Ecto neural progenitor cell (in vitro differentiated cells): ENCODE results near the gene PTPRZ1.

ENCODE experiments used
- DNase-seq: peaks from one replicate; pipeline ENCODE4 v3.0.0-alpha.2; 2018; ENCODE audit warnings: low spot score

PTPRZ1 gene

DNA sequence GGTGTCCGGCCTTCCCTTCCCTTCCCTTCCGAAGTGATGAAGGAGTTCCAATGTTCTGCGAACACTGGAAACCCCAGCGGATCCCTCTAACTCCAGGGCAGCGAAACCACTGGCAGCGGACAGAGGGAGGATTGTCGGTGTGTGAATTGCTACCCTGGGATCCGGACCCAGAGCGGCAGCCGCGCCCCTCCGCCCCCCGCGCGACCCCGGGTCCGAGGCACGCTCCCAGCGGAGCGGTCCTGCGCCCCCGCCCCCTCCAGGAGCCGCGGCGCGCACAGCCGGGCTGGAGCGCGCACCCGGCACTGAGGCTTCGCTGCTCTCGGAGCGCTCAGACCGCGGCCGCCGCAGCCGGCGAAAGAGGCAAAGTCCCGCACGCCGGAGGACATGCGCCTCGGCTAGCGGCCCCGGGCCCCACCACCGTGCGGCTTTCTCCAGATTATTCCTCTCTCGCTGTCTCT is at the start of gene PTPRZ1:
Gene PTPRZ1 (plus strand): TSS at position 331 of the 458 bp plus-strand sequence. CDS start 339 bp downstream, outside the sequence.
- DNase-seq: peak; percentile 89

DNA sequence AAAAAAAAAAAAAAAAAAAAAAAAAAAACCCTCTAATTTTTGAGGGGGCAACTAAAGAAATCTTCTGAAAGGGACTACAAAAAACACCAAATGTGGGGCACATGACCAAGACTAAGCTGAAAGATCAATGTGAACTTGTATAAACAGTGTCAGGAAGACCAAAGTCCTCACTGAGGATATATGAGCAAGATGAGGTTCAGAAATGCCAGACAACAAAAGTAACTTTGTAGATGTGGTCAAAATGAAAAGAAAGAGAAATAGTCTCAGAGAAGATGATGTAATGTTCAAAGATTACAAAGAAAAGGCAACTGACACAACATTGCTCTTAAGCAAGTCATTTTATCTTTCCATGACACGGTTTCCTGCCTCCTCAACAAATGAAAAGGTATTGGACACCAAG is 48.7 kb upstream of the PTPRZ1 start:
- DNase-seq: no peak

DNA sequence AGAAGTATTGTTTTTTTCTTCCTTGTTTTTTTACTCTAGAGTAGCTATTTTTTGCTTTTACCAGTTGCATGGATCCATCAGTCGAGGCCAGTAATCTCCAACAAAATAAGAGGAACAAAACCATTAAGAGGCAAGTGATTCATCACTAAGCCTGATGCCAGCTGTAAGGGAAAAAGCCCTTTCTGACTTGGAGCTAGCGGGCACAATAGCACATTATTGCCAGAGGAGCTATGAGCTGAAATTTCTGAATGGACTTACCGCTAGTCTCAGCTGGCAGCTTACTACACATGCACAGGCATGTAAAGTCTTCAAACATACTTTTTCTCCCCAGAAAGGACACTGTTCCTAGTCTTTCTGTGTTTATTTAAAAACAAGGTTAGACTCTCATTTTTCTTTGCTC is 41.6 kb upstream of the PTPRZ1 start:
- DNase-seq: no peak

- no peak for DNase-seq
Measured at GRCh38 chr7:121831801-121832200, 41.2 kb upstream of the PTPRZ1 start.

DNA sequence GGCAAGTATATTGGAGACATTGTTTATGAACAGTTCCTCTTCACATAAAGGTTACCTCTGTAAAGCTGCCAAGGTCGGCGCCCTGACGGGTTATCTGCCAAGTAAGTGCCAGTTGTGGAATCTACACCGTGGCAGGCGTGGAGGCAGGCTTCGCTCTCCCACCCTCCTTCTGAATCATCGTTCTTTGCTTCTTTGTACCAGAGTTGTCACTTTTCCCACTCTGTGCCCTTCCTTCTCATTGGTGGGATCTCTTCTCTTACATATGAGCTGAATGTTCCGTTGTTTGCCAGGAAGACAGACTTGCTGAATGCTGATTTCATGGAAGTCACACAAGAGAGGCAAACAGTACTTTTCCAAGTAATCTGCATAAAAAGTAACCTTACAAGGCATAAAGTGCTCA is 40.6 kb upstream of the PTPRZ1 start:
- DNase-seq: no peak

DNA sequence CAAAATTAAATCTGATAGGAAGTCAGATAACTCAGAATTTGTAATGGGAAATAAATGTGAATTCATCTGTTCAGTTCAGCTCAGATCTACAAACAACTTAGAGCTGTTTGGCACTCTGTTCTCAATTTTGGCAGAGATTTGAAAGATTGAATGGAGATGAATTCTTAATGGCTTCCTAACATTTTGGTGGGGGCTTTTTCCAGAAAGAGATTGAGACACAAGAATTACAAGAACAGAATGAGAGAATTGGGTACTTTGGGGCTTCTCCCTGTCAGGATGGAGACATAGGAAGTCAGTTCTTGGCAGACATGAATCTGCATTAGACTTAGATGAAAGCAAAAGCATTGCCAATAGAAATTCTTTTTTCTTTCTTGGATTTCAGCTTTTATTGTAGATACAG is 39.0 kb upstream of the PTPRZ1 start:
- no peak for DNase-seq

DNA sequence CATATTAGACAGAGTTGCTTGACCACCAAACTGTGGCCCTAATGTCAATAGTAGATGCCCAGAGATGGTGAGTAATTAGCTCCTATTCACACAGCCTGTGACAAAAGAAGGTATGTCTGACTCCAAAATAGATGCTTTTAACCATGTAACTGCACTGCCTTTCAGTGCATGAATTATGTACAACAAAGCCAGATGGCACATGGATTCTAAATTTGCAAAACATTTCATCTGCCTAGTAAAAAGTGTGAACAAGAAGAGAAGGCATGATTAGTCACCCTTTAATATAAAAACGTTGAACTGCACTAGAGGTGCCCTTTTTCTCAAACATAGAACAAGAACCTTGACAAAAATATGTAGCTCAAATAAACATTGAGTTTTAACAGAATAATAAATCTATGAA is 35.5 kb upstream of the PTPRZ1 start:
- no peak for DNase-seq

DNA sequence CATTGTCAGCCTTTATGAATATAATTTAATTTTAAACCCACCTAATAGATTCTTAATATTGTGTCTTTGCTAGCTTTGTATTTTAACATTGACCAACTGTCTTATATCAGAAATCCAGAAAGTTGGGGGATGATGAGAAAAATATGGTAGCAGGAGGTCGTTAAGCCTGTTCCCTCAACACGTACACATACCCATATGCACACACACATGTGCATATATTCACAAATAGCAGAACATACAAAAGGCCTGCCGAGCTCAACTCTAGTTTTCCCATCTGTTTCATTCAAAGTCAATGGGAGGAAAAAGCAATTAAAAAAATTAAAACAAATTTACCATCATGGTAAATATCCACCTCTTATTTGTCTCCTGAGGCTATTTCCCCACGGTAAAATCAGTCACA is 25.9 kb upstream of the PTPRZ1 start:
- DNase-seq: no peak

- DNase-seq: no peak
Measured at GRCh38 chr7:121853307-121853706, 19.7 kb upstream of the PTPRZ1 start.

GRCh38 chr7:121860953-121861352 is 12.0 kb upstream of the PTPRZ1 start:
- DNase-seq: no peak

GRCh38 chr7:121862591-121862990 is 10.4 kb upstream of the PTPRZ1 start:
- no peak for DNase-seq

DNA sequence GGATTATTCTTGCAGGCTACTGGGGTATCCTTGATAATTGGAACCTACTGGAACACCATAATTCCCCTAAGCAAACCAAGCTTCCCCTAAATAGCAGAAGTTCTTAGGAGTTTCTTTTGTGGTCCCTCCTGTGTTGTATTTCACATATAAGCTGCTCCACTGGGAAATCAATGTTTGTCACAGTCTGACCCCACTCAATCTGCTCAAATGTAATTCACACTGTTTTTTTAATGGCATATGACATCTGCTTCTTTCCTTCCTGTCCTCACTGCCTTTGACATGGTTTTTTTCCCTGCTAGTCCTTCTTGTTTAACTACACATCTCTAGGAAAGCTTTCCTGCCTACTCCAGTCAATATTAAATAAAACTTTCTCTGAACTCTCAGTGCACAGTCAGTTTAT is 1.8 kb upstream of the PTPRZ1 start:
- no peak for DNase-seq

- DNase-seq: peak; percentile 73
Measured at GRCh38 chr7:121873289-121874194, 581 bp downstream of the PTPRZ1 start.

DNA sequence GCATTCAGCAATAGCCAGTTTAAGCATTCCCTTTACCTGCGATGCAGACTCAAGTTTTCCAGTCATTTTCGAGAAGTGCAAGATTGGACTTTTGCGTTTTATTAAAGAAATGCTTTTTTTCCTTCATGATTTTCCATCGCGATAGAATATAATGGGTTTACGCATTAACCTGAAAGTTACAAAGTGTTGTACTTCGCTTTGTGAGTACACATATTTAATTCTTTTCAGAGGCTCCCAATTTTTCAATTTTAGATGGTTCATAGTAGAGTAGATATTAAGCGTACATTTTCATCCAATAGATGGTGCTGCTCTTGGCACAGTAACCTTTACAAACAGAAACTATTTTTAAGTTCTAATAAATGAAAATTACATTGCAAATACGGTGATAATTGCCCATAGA is 1.3 kb downstream of the PTPRZ1 start:
- DNase-seq: no peak

DNA sequence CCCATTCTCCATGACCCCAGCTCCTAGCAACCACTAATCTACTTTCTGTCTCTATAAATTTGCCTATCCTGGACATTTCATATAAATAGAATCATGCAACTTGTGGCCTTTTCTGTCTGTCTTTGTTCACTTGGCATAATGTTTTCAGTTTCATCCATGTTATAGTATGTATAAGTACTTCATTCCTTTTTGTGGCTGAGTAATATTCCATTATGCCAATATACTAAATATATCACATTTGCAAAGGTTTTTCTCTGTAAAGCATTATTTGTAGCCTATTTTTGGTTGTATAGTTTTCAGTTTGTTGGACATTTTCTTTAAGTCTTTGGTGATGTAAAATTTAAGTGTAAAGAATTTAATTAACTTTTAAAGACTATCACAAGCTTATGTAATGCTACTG is 2.2 kb downstream of the PTPRZ1 start:
- DNase-seq: no peak

- no peak for DNase-seq
Measured at GRCh38 chr7:121876656-121877500, 3.9 kb downstream of the PTPRZ1 start.

GRCh38 chr7:121878918-121879464 is 6.0 kb downstream of the PTPRZ1 start:
- no peak for DNase-seq

GRCh38 chr7:121879544-121879943 is 6.6 kb downstream of the PTPRZ1 start:
- no peak for DNase-seq

DNA sequence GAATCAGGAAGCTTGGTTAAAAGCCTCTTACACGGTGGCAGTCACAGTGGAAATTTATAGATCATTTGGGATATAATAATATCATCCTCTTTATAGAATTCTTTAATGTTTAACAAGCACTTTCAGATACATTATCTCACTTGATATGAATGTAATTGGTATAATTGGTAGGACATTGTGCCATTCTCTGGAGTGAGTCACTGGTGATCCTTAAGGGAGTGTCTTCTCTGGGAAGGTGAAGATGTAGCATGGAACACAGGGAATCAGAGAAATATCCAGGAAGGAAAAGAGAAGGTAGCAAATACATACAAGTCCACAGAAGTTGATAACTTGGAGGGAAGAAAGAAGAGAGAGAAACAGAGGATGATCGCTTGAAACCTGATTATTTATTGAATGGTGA is 9.8 kb downstream of the PTPRZ1 start:
- DNase-seq: no peak

DNA sequence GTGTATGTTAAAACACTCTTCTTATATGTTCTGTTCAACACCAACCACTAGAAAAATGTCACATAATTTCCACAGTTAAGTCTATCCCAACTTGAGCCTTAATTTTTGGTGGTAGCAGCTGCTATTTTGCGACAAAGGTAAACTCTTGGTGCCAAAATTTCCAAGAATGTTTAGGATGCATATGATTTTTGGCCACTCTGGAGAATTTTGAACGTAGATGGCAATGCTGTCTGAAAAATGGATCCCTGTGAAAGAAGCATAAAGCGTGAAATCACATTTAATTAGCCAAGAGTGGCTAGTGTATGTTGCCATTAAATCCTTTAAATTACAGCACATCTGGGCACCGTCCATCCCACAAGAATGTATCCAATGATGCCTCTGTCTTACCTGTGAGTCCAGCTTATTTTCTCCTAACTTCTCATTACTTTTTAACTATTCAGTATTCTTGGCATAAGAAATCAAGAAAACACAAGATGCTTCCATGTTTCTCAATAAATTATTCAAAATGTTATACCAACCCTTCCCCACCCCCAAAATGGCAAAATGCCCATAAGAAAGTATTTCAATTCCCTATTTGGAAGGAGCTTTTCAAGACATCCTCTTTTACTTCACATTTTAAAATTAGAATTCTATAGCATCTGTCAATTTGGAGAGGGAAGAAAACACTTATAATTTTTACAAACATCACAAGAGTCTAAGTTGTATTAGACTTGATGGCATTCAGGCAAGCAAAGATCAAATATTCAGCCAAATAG is 12.4 kb downstream of the PTPRZ1 start:
- DNase-seq: no peak

- DNase-seq: no peak
Measured at GRCh38 chr7:121887634-121888033, 14.7 kb downstream of the PTPRZ1 start.

DNA sequence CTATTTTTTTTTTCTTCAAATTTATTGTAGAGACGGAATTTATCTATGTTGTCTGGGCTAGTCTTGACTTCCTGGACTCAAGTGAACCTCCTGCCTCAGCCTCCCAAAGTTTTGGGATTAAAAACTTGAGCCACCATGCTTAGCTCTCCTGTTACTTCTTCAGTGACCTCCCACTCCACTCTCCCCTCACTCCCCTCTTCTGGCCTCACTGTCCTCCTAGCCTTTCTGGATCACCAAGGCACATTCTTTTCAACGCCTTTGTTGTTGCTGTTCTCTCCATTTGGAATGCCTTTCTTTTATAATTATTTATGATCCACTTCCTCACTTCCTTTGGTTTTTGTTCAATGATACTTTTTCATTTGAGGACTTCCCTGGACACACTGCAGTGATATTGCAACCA is 17.9 kb downstream of the PTPRZ1 start:
- no peak for DNase-seq
